GM12873 (cell line): ENCODE data around the gene PEMT.

ENCODE experiments used
- TF ChIP-seq, protein P1 (sequence below): IDR thresholded peaks from 2 replicates; pipeline ENCODE4 v1.5.1; 2012; ENCODE audit warnings: low read depth, mild to moderate bottlenecking, moderate library complexity, low read length, control low read depth; ENCODE audit not compliant: insufficient read depth; ENCODE audit errors: missing control alignments

PEMT gene

DNA sequence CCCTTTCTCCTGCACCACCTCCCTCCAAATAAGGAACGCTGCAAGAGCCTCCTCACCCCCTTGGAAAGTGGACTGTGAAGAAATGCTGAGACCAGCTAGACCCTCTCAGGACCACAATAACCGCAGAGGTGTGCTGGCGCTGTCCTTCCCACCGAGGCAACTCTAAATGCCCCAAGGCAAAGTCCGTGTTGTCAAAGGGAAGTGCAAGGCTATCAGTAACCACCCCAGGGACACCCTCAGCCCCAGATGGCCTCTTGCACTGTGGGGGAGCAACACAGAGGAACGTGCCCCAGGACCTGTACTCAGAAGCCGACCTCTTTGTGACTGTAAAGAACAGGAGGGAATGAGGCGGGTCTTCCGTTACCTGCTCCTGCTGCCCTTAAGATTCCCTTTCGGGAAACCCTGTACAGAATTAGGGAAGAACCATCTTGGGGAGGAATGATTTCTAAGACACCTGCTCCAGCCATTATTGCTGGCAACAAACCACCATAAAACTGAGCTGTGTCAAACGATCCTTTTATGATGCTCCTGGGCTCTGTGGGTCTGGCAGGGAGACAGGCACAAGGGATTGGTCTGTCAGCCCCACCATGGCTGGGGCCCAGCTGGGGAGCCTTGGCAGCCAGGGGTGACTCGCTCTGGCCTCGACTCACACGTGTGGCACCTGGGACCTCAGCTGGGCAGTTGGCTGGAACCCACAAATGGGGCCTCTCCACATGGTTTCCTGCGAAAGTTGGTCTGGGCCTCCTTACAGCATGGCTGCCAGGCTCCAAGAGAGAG lies 129.3 kb downstream of the PEMT start:
- TF ChIP-seq, protein P1, sequence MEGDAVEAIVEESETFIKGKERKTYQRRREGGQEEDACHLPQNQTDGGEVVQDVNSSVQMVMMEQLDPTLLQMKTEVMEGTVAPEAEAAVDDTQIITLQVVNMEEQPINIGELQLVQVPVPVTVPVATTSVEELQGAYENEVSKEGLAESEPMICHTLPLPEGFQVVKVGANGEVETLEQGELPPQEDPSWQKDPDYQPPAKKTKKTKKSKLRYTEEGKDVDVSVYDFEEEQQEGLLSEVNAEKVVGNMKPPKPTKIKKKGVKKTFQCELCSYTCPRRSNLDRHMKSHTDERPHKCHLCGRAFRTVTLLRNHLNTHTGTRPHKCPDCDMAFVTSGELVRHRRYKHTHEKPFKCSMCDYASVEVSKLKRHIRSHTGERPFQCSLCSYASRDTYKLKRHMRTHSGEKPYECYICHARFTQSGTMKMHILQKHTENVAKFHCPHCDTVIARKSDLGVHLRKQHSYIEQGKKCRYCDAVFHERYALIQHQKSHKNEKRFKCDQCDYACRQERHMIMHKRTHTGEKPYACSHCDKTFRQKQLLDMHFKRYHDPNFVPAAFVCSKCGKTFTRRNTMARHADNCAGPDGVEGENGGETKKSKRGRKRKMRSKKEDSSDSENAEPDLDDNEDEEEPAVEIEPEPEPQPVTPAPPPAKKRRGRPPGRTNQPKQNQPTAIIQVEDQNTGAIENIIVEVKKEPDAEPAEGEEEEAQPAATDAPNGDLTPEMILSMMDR = no peak

DNA sequence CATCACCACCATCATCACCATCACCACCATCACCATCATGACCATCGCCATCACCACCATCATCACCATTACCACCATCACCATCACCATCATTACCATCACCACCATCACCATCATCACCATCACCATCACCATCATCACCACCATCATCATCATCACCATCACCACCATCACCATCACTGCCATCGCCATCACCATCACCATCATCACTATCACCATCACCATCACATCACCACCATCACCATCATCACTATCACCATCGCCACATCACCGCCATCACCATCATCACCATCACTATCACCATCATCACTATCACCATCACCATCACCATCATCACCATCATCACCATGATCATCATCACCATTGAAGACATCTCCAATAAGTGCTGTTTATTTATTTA lies 131.5 kb downstream of the PEMT start:
- TF ChIP-seq, protein P1 = no peak

DNA sequence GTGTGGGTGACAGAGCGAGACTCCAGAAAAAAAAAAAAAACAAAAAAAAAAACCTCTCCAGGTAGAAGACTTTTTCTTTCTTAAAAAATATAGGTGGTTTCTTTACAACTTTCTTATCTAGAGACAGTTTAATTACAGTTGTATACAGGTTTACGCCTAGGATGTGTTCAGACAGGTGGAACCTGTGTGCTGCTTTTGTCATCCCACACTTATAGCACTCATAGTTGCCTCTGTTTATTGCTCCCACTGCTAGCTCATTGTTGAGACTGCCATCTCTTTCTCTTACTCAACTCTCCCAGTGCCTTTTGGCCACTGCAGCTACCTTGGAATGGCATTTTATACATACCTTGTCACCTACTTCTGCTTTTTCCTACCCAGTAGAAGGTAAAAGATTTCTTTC lies 133.8 kb downstream of the PEMT start:
- TF ChIP-seq, protein P1 = no peak

DNA sequence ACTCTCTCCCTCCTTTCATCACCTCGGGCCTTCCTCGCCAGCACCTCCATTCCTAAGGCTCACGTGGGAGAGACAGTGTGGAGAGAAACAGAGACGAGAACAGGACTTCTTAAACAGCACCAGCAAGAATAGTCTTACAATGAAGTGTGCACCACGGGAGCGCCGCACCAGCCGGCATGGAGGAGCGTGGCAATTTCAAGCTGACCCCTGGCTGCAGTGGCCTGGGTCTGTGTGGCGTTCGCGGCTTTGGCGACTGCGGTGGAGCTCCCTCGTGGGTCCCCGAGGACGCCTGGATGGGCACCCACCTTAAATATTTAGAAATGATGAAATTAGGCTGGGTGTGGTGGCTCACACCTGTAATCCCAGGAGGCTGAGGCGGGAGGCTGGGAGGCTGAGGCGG lies 135.3 kb downstream of the PEMT start:
- TF ChIP-seq, protein P1 = no peak
